IPS DF 4.7 (cell line): ENCODE results near the gene UBXN7.
"Not testable (repeated sequence)": the region's sequence is repeated elsewhere in the genome, so short reads cannot be mapped to it uniquely, and the experiment has no call there.

ENCODE experiments used
- DNase-seq: peaks from one replicate; pipeline ENCODE4 v3.0.0-alpha.2; 2013; ENCODE audit warnings: low spot score; ENCODE audit errors: extremely low read depth

UBXN7 gene

DNA sequence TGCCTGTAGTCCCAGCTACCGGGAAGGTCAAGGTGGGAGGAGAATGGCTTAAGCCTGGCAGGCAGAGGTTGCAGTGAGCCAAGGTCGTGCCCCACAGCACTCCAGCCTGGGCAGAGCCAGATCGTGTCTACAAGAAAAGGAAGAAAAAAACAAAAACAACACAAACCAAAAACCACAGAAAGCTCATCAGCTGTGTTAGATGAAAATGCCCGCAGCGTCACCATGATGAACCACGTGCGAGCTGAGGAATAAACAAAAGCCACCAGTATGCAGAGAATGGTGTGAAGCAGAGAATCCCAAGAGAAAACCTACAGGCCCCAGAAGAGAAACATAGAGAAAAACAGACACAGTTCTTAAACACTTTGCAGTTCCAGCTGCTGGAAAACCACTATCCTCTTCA is 74.3 kb downstream of the UBXN7 start:
- no peak for DNase-seq

DNA sequence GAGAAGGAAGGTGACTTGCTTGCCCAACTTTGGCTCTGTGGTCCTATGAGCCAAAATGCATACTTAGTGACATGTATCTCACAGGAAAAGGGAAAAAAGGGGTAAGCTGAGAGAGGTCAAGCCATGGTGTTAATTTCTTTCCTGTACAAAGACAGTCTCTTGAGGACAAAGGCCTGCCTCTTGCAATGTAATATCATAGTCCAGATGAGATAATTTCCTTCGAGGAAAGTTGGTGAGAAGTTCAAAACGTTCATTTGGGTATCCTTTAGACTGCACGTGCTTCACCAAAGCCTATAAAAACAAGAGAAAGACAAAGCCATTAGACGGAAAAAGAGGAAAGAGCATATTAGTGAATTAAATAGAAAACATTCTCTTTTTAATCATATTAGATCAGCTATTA is 75.7 kb downstream of the UBXN7 start:
- no peak for DNase-seq

DNA sequence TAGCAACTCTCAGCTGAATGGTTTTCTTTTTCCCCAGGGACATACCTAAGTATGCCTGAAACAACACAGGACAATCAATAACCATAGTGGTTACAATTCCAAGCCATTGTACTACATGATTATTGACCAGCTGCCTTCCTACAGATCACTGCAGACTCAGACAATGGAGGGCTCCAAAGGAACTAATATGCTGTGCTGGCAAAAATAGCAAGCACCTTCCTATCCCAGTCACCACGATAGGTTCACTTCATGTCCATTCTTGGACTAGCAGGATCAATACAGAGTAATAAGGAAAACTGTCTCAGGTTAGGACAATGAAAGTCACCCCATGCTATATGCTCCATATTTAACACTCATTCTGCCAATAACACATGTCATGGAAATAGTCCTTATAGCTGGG is 76.6 kb downstream of the UBXN7 start:
- DNase-seq: no peak

DNA sequence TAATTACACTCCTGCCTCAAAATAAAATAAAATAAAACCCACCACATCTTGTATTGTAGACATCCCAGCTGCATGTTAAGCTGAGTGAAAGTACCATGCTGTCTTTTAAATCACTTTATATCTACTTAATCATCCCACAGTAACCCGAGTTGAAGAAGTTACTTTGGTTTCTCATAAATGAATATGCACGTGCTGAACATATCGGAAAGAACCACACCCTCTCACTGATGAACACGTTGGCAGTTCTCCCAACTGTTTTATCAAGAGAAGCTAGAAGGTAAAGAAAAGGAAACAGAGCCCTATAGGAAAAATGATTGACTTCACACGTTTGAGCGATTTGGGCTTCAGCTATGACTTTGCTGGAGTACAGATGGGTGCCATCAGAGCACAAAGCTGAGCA is 78.1 kb downstream of the UBXN7 start:
- DNase-seq: no peak

DNA sequence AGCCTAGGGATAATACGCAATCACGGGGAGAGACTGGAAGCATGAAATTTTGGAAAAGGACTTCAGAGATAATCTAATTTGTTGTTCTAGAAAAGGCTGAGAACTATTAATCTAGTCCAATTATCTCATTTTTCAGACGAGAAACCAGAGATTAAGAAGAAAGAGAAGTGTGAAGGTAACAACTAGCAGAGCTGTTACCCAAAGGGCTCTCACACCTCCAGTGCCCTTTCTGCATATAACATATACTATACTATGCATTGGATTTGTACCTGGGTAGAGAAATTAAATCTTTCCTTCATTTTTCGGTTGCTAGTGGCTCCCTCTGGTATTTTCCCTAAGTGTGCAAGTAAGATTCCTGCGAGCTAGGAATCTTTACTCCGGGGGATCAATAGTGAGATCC is 80.7 kb downstream of the UBXN7 start:
- no peak for DNase-seq

DNA sequence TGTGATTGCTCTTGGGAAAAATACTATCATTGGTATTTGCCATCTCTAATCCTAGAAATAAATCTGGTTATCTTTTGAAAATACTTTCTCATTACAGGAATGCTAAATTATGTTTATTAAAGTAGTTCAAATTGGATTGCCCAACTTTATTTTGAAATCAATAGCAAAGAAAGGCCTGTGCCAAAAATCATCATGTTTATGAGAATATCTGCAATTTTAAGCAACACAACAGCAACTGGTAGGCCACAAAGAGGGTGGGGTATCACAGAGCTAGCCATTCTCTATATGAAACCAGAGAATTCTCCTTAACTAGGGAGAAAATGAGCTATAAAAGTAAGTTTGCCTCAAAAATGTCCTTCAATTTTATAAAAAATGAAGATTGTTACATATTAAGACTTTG is 82.2 kb downstream of the UBXN7 start:
- DNase-seq: no peak

DNA sequence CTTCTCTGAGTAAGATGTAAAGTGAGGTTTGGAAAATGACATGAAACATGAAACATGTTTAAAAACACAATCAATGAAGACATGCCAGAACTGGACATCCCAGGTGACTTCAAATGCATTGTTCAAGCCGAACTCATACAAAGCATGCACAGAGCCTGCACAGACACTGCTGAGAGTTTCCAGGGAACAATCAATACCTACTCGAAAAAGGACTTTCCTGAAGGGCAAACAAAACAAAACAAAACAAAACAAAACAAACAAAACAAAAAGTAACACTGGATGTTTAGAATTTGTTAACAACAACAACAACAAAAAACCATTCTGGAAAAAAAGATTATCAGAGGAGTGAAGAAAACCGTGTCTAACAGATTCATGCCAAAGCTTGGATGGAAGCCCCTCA is 83.5 kb downstream of the UBXN7 start:
- no peak for DNase-seq

DNA sequence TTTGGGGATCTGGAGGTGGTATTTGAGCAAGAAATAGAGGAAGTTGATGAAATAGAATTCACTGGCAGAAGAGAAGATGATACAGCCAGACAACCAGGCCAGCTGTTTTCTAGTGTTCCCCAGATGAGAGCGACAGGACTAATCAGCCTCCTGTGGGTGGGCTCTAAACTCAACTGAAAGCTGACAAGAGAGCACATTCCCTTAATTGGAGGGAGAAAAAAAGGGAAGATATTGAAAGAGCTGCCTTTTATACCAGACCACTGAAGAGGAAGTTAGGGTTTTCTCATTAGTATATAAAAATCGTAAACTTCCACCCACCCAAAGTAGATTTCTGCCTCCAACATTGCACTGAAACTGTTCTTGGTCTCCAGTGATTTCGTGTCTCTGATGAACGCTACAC is 87.6 kb downstream of the UBXN7 start:
- DNase-seq: no peak

DNA sequence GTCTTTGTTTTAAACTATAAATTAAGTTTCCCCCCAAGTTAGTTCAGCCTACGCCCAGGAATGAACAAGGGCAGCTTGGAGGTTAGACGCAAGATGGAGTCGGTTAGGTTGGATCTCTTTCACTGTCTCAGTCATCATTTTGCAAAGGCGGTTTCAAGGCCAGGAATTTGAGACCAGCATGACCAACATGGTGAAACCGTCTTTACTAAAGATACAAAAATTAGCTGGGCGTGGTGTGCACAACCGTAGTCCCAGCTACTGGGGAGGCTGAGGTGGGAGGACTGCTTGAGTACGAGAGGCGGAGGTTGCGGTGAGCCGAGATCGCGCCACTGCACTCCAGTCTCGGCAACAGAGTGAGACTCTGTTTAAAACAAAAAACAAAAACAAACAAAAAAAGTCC is 88.3 kb downstream of the UBXN7 start:
- DNase-seq: not testable (repeated sequence)

DNA sequence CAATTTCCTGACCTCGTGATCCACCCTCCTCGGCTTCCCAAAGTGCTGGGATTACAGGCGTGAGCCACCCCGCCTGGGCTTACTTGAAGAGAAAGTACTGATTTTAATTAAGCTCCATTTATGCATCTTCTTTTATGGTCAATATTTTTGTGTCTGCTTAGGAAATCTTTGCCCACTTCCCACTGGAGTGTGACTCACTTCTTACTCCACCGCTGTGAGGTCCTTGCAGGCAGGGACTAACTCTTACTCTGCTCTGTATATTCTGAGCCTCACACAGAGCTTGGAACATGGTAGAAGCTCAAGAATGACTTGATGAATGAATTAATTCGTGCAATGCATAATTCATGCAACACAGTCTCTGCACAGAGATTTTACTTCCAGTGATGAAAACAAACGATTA is 91.1 kb downstream of the UBXN7 start:
- DNase-seq: no peak

DNA sequence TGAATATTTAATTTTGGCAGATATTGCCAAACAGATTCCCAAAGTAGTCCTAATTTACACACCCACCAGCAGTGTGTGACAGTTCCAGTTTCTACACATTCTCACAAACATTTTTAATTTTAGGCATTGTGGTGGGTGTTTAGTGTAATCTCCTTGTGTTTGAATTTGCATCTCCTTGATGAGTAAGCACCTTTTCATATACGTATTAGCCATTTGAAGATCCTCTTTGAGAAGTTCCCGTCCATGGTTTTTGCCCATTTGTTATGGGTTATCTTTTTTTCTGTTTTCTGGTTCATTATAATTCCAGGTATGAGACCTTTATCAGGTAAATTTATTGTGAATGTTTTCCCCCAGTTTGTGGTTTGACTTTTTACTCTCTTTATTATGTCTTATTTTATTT is 91.8 kb downstream of the UBXN7 start:
- DNase-seq: no peak

DNA sequence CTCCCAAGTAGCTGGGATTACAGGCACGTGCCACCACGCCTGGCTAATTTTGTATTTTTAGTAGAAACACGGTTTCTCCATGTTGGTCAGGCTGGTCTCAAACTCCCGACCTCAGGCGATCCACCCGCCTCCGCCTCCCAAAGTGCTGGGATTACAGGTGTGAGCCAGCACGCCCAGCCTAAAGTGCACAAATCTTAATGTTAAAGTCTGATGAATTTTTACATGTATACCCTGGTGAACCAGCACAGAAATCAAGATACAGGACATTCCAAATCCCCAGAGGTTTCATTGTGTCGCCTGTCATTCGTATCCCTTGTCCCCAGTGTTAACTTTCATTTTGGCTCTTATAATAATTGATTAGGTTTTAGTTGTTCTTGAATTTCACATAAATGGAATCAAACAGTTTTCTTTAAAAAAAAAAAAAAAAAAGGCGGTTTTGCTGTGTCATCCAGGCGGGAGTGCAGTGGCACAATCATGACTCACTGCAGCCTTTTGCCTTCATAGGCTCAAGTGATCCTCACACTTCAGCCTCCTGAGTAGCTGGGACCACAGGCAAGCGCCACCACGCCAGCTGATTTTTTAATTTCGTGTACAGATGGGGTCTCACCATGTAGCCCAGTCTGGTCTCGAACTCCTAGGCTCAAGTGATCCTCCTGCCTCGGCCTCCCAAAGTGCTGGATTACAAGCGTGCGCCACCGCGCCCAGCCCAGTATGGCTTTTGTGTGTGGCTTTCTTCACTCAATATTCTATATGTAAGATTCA is 92.6 kb downstream of the UBXN7 start:
- DNase-seq: no peak

DNA sequence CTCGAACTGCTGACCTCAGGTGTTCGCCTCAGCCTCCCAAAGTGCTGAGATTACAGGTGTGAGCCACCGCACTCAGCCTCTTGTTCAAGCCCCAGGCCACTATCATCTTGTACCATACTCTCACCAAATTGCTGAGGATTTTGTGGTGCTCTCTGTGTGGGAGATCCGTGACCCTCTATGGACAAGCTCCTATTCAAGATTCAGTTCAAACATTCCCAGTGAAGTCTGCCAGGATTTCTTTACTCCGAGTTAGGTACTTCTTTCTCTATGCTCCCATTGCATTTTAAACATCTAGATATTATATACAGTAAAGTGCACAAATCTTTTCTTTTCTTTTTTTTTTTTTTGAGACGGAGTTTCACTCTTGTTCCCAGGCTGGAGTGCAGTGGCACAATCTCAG is 93.2 kb downstream of the UBXN7 start:
- no peak for DNase-seq

DNA sequence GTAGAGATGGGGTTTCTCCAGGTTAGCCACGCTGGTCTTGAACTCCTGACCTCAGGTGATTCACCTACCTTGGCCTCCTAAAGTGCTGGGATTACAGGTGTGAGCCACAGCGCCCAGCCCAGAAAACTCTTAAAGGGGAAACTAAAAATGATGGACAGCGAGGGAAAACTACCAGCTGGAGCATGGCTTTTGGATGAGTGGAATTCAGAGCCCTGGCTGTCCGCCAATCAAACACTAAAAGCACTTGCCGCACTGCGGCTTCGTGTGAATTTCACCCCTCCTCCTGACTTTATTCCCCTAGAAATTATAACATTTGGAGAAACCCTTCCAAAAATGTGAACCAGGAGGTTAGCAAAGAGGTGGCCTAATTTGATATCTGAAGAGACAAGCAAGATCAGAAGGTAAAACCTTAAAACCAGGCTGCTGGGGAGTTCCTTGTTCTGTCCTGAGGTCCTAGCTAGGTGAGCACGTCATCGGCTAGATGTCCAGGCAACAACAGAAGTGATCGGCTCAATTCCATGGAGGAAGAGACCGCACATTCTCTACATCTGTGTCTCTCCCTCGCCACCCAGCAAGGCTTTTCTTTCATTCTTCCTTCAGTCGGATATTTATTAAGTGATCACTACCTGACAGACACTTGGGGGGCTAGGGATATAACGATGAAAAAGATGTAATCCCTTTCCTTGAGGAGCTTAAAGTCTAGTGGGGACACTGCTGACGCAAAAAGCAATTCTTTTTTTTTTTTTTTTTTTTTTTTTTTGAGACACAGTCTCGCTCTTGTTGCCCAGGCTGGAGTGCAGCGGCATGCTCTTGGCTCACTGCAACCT is 95.7 kb downstream of the UBXN7 start:
- no peak for DNase-seq

DNA sequence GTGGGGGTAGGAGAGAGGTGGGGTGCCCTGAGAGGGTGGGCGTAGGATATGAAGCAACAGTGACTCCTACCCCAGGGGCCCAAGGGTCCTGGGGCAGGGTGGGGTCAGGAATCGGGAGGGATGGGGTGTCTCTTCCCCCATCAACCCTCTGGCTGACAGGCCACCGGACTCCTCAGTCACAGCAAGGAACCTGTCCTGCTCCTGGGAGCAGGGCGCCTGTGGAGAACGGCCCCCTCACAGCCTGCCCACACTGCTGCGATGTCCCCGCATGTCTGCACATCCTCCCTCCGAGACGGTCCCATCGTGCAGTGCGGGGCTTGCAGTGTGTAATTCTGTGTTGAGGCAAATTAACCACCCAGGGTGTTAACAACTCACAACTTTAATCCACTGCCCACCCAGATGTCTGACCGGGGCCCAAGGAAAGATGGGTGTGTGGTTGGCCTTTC is 96.7 kb downstream of the UBXN7 start:
- no peak for DNase-seq

DNA sequence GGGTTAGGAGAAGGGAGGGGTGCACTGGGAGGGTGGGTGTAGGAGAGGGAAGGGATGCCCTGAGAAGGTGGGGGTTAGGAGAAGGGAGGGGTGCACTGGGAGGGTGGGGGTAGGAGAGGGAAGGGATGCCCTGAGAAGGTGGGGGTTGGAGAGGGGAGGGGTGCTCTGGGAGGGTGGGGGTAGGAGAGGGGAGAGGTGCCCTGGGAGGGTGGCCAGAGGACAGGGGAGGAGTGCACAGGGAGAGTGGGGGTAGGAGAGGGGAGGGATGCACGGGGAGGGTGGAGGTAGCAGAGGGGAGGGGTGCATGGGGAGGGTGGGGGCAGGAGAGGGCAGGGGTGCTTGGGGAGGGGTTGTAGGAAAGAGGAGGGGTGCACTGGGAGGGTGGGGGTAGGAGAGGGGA is 97.2 kb downstream of the UBXN7 start:
- no peak for DNase-seq

DNA sequence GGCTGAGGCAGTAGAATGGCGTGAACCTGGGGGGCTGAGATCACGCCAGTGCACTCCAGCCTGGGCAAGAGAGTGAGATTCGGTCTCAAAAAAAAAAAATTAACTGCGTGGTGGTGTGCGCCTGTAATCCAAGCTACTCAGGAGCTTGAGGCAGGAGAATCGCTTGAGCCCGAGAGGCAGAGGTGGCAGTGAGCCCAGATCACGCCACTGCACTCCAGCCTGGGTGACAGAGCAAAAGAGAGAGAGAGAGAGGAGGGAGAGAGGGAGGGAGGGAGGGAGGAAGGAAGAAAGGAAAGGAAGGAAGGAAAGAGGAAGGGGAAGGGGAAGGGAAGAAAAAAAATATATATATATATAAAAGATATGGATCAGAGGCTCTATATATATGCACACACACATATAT is 100.1 kb downstream of the UBXN7 start:
- DNase-seq: no peak

DNA sequence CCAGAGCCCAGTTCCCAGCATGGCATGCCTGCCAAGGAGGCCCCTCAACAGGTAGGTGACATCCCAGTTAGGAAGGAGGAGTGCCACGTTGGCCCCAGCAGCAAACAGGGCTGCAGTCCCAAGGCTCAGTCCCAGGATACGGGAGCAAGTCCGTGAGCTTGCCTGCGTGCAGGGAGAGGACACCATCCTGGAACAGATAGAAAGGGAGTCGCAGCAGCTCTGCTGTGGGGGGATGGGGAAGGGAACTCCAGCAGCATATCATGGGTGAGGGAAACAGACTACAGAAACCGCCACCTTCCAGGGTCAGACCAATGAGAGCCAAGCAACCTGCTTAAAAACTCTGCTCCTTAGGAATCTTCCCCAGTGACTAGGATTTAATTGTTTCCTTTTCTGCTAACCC is 104.8 kb downstream of the UBXN7 start:
- no peak for DNase-seq

DNA sequence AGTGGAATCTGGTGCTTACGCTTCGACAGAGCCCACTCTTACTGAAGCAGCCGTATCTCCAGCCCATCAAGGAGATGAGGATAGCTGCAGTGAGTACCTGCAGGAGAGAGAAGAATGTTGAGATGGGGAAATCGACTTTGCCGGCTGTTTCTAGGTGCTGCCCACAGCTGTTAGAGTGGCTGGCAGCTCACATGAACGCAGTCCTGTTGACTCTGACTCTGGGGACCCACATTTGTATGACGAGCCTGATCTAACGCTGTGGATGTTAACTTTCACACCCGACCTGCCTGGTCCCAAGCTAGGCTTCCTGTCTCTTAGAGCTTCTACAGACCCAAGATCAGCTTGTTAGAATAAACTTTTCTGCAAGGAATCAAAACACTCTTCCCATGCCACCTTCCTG is 105.3 kb downstream of the UBXN7 start:
- DNase-seq: no peak

DNA sequence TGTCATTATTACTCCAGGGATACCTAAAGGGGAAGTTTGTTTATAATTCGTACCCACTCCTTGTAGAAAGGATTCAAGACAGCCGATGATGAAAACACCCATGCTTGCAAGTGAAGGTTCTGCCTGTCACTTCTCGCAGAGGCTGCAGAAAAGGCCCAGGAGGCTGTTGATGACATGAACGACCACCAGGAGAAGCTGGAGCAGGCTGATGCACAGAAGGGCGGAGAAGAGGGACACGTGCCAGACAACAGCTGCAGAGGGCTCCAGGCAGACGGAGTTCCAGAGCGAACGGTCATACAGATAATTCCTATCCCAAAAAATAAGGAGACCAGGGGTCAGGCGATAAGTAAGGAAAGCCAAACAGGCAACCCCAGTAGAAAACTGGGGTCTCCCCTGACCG is 108.5 kb downstream of the UBXN7 start:
- no peak for DNase-seq

DNA sequence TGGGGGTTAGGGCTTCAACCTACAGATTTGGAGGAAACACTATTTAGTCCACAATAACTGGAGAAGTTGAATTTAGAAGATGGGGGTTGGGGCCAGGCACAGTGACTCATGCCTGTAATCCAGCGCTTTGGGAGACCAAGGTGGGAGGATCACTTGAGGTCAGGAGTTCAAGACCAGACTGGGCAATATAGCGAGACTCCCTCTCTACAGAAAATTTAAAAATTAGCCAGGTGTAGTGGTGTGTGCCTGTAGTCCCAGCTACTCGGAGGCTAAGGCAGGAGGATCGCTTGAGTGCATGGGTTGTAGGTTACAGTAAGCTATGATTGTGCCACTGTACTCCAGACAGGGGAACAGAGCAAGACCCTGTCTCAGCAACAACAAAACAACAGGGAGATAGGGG is 109.2 kb downstream of the UBXN7 start:
- no peak for DNase-seq

DNA sequence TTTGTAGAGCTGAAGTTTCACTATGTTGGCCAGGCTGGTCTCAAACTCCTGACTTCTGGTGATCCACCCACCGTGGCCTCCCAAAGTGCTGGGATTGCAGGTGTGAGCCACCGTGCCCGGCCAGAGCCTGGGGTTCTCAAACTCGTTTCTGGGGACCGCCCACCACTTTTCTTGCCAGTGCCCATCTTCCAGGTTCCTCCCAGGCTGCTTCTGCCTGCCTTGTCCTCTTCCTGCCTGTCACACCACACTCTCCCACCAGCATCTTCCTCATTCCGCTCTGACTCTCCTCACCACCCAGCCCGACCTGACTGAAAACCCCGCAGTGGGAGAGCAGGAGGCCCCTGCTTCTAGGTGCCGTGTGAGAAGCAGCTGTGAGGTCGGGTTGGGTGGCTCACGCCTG is 111.1 kb downstream of the UBXN7 start:
- DNase-seq: no peak

DNA sequence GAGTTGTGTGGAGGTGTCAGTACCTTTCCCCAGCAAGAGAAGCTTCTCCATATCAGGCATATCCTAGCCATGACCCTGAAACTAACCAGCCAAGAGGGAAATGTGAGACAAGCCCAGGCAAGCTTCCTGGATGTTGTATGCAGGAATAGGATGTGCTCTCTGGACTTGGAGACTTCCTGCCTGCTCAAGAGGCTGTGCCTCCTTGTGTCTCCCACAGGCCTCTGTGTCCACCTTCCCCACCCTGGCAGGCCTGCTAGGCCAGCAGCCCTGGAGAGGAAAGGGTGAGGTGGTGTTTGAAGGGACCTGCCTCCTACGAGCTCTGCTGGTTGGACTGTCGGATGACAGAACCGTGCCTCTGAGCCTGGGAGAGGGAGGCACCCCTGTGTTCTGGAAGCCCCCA is 112.1 kb downstream of the UBXN7 start:
- no peak for DNase-seq
